ENCODE results near the gene LTA. TPM values are rescaled to one million over a fixed set of nuclear protein-coding genes. Genes with fewer than 3 reads are reported as not detected.
A peak's percentile ranks its signal among the peaks of the same experiment; 100 is the strongest.

The LTA gene
- total and polyA plus RNA-seq, 2 donors (not counting 1 experiment from before 2014, with no cell fraction given): not detected

DNA sequence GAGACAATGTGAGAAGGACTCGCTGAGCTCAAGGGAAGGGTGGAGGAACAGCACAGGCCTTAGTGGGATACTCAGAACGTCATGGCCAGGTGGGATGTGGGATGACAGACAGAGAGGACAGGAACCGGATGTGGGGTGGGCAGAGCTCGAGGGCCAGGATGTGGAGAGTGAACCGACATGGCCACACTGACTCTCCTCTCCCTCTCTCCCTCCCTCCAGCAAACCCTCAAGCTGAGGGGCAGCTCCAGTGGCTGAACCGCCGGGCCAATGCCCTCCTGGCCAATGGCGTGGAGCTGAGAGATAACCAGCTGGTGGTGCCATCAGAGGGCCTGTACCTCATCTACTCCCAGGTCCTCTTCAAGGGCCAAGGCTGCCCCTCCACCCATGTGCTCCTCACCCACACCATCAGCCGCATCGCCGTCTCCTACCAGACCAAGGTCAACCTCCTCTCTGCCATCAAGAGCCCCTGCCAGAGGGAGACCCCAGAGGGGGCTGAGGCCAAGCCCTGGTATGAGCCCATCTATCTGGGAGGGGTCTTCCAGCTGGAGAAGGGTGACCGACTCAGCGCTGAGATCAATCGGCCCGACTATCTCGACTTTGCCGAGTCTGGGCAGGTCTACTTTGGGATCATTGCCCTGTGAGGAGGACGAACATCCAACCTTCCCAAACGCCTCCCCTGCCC lies 4.9 kb downstream of the LTA start:
- H3K4me2 ChIP-seq (ENCODE audit: extremely low read depth, insufficient read depth, low read length): no peak overlapping the region
- no peaks in the 10 kb centered on the region for H3K79me2 ChIP-seq (ENCODE audit: control insufficient read depth, insufficient read depth, low read length)
- TF ChIP-seq, protein P1, sequence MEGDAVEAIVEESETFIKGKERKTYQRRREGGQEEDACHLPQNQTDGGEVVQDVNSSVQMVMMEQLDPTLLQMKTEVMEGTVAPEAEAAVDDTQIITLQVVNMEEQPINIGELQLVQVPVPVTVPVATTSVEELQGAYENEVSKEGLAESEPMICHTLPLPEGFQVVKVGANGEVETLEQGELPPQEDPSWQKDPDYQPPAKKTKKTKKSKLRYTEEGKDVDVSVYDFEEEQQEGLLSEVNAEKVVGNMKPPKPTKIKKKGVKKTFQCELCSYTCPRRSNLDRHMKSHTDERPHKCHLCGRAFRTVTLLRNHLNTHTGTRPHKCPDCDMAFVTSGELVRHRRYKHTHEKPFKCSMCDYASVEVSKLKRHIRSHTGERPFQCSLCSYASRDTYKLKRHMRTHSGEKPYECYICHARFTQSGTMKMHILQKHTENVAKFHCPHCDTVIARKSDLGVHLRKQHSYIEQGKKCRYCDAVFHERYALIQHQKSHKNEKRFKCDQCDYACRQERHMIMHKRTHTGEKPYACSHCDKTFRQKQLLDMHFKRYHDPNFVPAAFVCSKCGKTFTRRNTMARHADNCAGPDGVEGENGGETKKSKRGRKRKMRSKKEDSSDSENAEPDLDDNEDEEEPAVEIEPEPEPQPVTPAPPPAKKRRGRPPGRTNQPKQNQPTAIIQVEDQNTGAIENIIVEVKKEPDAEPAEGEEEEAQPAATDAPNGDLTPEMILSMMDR (conservative IDR thresholded peaks at IDR 0.05 in 1 of 2, IDR thresholded peaks at IDR 0.05 in 1 of 2; ENCODE audit: low read depth in 1 of 2, low read length in 2 of 2): no peak
- peak; percentile 32 for TF ChIP-seq EZH2 (IDR thresholded peaks at IDR 0.05; ENCODE audit: low read length, missing control alignments)
- no peaks in the 10 kb centered on the region for H4K20me1 ChIP-seq (ENCODE audit: control insufficient read depth, extremely low read depth, insufficient read depth, low read length)
- H2AFZ ChIP-seq (ENCODE audit: low read length): no peak overlapping the region
- no peak overlapping the region for H3K9ac ChIP-seq (ENCODE audit: insufficient read depth, low read length)
- no peak for DNase-seq (ENCODE audit: low read depth in 2 of 2)
- no peak overlapping the region for H3K27ac ChIP-seq (ENCODE audit: insufficient read depth, low read length)
- no peaks in the 10 kb centered on the region for H3K36me3 ChIP-seq (ENCODE audit: control insufficient read depth, insufficient read depth, low read length)
- H3K27me3 ChIP-seq (ENCODE audit: control insufficient read depth, insufficient read depth, low read length): peaks cover 28% of the 10 kb centered on the region
- no peaks in the 10 kb centered on the region for H3K4me1 ChIP-seq (ENCODE audit: control insufficient read depth, extremely low read depth, insufficient read depth, low read length)
- H3K4me3 ChIP-seq (replicated peaks in 1 of 4; ENCODE audit: control extremely low read depth in 1 of 4, insufficient read depth in 1 of 4, low read depth in 3 of 4, low read length in 4 of 4): no peak overlapping the region
- no peaks in the 10 kb centered on the region for H3K9me3 ChIP-seq (ENCODE audit: control insufficient read depth, insufficient read depth, low read depth, low read length)

- no peak overlapping the region for H3K27ac ChIP-seq (ENCODE audit: insufficient read depth, low read length)
- H4K20me1 ChIP-seq (ENCODE audit: control insufficient read depth, extremely low read depth, insufficient read depth, low read length): no peaks in the 10 kb centered on the region
- H3K36me3 ChIP-seq (ENCODE audit: control insufficient read depth, insufficient read depth, low read length): no peaks in the 10 kb centered on the region
- H2AFZ ChIP-seq (ENCODE audit: low read length): no peak overlapping the region
- no peak overlapping the region for H3K9ac ChIP-seq (ENCODE audit: insufficient read depth, low read length)
- H3K4me2 ChIP-seq (ENCODE audit: extremely low read depth, insufficient read depth, low read length): no peak overlapping the region
- no peak for DNase-seq (ENCODE audit: low read depth in 2 of 2)
- TF ChIP-seq, protein P1 (conservative IDR thresholded peaks at IDR 0.05 in 1 of 2, IDR thresholded peaks at IDR 0.05 in 1 of 2; ENCODE audit: low read depth in 1 of 2, low read length in 2 of 2): no peak
- no peak for TF ChIP-seq EZH2 (IDR thresholded peaks at IDR 0.05; ENCODE audit: low read length, missing control alignments)
- no peaks in the 10 kb centered on the region for H3K9me3 ChIP-seq (ENCODE audit: control insufficient read depth, insufficient read depth, low read depth, low read length)
- H3K27me3 ChIP-seq (ENCODE audit: control insufficient read depth, insufficient read depth, low read length): peaks cover 28% of the 10 kb centered on the region
- H3K79me2 ChIP-seq (ENCODE audit: control insufficient read depth, insufficient read depth, low read length): no peaks in the 10 kb centered on the region
- no peak overlapping the region for H3K4me3 ChIP-seq (replicated peaks in 1 of 4; ENCODE audit: control extremely low read depth in 1 of 4, insufficient read depth in 1 of 4, low read depth in 3 of 4, low read length in 4 of 4)
- H3K4me1 ChIP-seq (ENCODE audit: control insufficient read depth, extremely low read depth, insufficient read depth, low read length): no peaks in the 10 kb centered on the region
These were observed 5.5 kb downstream of the LTA start for GRCh38 chr6:31577579-31577966.

GRCh38 chr6:31578184-31579118 lies 6.4 kb downstream of the LTA start:
- Histone ChIP-seq H2AFZ (ENCODE audit: low read length) (no peak overlapping the region), H3K9ac (ENCODE audit: insufficient read depth, low read length) (no peak overlapping the region), H3K27ac (ENCODE audit: insufficient read depth, low read length) (no peak overlapping the region), H3K36me3 (ENCODE audit: control insufficient read depth, insufficient read depth, low read length) (no peaks in the 10 kb centered on the region), H4K20me1 (ENCODE audit: control insufficient read depth, extremely low read depth, insufficient read depth, low read length) (no peaks in the 10 kb centered on the region), H3K4me3 (replicated peaks in 1 of 4; ENCODE audit: control extremely low read depth in 1 of 4, insufficient read depth in 1 of 4, low read depth in 3 of 4, low read length in 4 of 4) (no peak overlapping the region), H3K4me2 (ENCODE audit: extremely low read depth, insufficient read depth, low read length) (no peak overlapping the region), H3K4me1 (ENCODE audit: control insufficient read depth, extremely low read depth, insufficient read depth, low read length) (no peaks in the 10 kb centered on the region), H3K27me3 (ENCODE audit: control insufficient read depth, insufficient read depth, low read length) (peaks cover 23% of the 10 kb centered on the region), H3K9me3 (ENCODE audit: control insufficient read depth, insufficient read depth, low read depth, low read length) (no peaks in the 10 kb centered on the region), H3K79me2 (ENCODE audit: control insufficient read depth, insufficient read depth, low read length) (no peaks in the 10 kb centered on the region)
- TF ChIP-seq, protein P1 (conservative IDR thresholded peaks at IDR 0.05 in 1 of 2, IDR thresholded peaks at IDR 0.05 in 1 of 2; ENCODE audit: low read depth in 1 of 2, low read length in 2 of 2): no peak
- no peak for TF ChIP-seq EZH2 (IDR thresholded peaks at IDR 0.05; ENCODE audit: low read length, missing control alignments)
- DNase-seq (ENCODE audit: low read depth in 2 of 2): no peak

Measured in fibroblast of lung (primary cell).